ENCODE results near the gene KXD1.

The KXD1 gene

DNA sequence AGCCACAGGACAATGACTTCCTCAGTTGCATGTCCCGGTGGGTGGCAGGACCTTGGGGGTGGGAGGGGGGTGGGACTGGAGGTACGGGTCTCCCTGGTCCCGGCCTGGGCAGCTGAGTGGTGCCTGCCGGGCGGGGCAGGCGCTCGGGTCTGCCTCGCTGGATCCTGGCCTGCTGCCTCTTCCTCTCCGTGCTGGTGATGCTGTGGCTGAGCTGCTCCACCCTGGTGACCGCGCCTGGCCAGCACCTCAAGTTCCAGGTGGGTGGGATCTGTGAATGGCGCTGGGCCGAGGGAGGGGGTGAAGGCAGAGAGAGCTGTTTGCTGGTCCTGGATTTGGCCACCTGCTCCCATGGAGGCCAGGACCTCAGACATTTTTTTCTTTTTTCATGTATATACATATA lies 60.6 kb downstream of the KXD1 start:
- H3K4me3 ChIP-seq (ENCODE audit: control insufficient read depth, low read depth, low read length), result no peak overlapping the region
- no peak for DNase-seq (ENCODE audit: low read depth)
- TF ChIP-seq, protein P1, sequence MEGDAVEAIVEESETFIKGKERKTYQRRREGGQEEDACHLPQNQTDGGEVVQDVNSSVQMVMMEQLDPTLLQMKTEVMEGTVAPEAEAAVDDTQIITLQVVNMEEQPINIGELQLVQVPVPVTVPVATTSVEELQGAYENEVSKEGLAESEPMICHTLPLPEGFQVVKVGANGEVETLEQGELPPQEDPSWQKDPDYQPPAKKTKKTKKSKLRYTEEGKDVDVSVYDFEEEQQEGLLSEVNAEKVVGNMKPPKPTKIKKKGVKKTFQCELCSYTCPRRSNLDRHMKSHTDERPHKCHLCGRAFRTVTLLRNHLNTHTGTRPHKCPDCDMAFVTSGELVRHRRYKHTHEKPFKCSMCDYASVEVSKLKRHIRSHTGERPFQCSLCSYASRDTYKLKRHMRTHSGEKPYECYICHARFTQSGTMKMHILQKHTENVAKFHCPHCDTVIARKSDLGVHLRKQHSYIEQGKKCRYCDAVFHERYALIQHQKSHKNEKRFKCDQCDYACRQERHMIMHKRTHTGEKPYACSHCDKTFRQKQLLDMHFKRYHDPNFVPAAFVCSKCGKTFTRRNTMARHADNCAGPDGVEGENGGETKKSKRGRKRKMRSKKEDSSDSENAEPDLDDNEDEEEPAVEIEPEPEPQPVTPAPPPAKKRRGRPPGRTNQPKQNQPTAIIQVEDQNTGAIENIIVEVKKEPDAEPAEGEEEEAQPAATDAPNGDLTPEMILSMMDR (conservative IDR thresholded peaks at IDR 0.05; ENCODE audit: control insufficient read depth, insufficient read depth, low read depth, low read length), result no peak
